GM21360 (cell line): ENCODE measurements around the gene LZTR1.
A peak's percentile ranks its signal among the peaks of the same experiment; 100 is the strongest.

Experiments used
- ATAC-seq: cut with Tn5 transposase; IDR thresholded peaks from one replicate; pipeline ENCODE4 v1.9.1; 2021; ENCODE audit warnings: mild to moderate bottlenecking, moderate library complexity; ENCODE audit not compliant: unreplicated experiment

The LZTR1 gene

GRCh38 chr22:21012446-21013407 lies 30.6 kb downstream of the LZTR1 start:
- no peak for ATAC-seq

GRCh38 chr22:21013657-21014201 lies 31.6 kb downstream of the LZTR1 start:
- ATAC-seq = no peak

- peak; percentile 63 for ATAC-seq
Measured at GRCh38 chr22:21014202-21014725, 32.2 kb downstream of the LZTR1 start.

- no peak for ATAC-seq
Measured at GRCh38 chr22:21014726-21015465, 32.8 kb downstream of the LZTR1 start, which contains the start of gene P2RX6. P2RX6 (plus strand) TSS chr22:21015165; CDS start chr22:21015175, 10 bp downstream.

GRCh38 chr22:21015466-21016006 lies 33.4 kb downstream of the LZTR1 start:
- ATAC-seq = no peak

GRCh38 chr22:21016644-21017420 lies 34.7 kb downstream of the LZTR1 start:
- ATAC-seq = no peak

GRCh38 chr22:21018314-21018713 lies 36.2 kb downstream of the LZTR1 start:
- no peak for ATAC-seq

- ATAC-seq = no peak
Measured at GRCh38 chr22:21020802-21021429, 38.8 kb downstream of the LZTR1 start.

GRCh38 chr22:21022507-21022906 lies 40.4 kb downstream of the LZTR1 start:
- ATAC-seq = no peak

GRCh38 chr22:21022955-21023614 lies 41.0 kb downstream of the LZTR1 start:
- no peak for ATAC-seq

GRCh38 chr22:21025266-21025665 lies 43.2 kb downstream of the LZTR1 start:
- ATAC-seq = no peak

GRCh38 chr22:21025763-21026755 lies 44.0 kb downstream of the LZTR1 start:
- no peak for ATAC-seq

GRCh38 chr22:21026783-21027692 lies 44.9 kb downstream of the LZTR1 start:
- ATAC-seq = no peak

- no peak for ATAC-seq
Measured at GRCh38 chr22:21028277-21029251, 46.5 kb downstream of the LZTR1 start.

- ATAC-seq = no peak
Measured at GRCh38 chr22:21029486-21030025, 47.5 kb downstream of the LZTR1 start.
